ENCODE results near the gene CCT7. TPM values are rescaled to one million over a fixed set of nuclear protein-coding genes. Genes with fewer than 3 reads are reported as not detected.

Gene CCT7
- total and polyA plus RNA-seq, 10 of the 15 experiments (the other 5 are each of a cell fraction or from before 2014, with no cell fraction given): 206 to 598 (median 486) TPM

DNA sequence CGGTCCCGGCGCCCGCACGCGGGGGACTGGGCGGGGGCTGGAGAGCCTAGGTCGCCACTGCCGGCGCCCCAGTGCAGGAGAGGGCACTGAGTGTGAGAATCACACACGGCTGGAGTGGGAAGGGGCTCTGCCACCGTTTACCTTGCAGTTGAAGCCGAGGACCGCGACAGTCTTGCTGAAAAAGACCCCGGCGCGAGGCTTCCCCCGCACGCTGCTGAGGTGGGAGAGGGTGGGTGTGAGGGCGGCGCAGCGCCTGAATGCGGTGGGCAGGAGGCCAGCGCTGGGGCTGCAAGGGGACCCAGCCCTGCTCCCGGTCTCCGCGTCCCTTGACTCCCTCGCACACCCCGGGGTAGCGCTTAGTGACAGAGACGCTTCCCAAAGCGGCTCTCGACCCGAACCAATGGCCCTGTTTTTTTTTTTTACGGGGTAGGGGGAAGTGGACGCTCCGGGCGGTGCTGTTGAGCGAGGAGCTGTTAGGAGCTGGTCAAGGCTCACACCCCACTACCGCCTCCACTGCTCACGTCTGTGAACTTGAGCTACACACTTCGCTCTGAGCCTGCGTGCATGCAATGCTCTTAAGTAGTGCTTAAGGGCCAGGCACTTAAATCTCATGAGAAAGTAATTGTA lies 30.9 kb upstream of the CCT7 start:
- Histone ChIP-seq H3K27me3 (replicated peaks in 1 of 2; ENCODE audit: control insufficient read depth in 2 of 2, insufficient read depth in 2 of 2, low read length in 1 of 2) (peaks cover 0 to 3% of the 10 kb centered on the region in 2 experiments; a peak in 2 of 4 replicates), H4K20me1 (ENCODE audit: control insufficient read depth, insufficient read depth) (no peaks in the 10 kb centered on the region), H2AFZ (ENCODE audit: control insufficient read depth, low read depth, low read length) (no peak overlapping the region), H3K4me1 (ENCODE audit: control insufficient read depth, insufficient read depth, low read length) (no peaks in the 10 kb centered on the region), H3K36me3 (ENCODE audit: control insufficient read depth in 2 of 2, insufficient read depth in 2 of 2, low read length in 1 of 2) (no peaks in the 10 kb centered on the region; a peak in 1 of 4 replicates), H3K27ac (ENCODE audit: control insufficient read depth, insufficient read depth) (no peak overlapping the region), H3K79me2 (ENCODE audit: control insufficient read depth, insufficient read depth, low read length) (no peaks in the 10 kb centered on the region), H3K4me2 (ENCODE audit: control insufficient read depth, insufficient read depth) (no peak overlapping the region), H3K9me3 (replicated peaks; ENCODE audit: control insufficient read depth, insufficient read depth, low read length) (no peaks in the 10 kb centered on the region), H3K9ac (ENCODE audit: control insufficient read depth, insufficient read depth, low read length) (no peak overlapping the region), H3K4me3 (no peak overlapping the region)
- SMC1A ChIA-PET (ENCODE audit: uncharacterized antibody, unreplicated experiment): no interaction called here
- RAD21 ChIA-PET (ENCODE audit: unreplicated experiment): interaction anchor here (1.2 kb wide), 1 partner anchor 10 kb away, joined by 4 read pairs; no protein-coding TSS in a partner anchor
- CTCF ChIA-PET: no interaction called here
- ATAC-seq (no peak), DNase-seq (ENCODE audit: low read depth, low spot score) (no peak), FAIRE-seq (no peak)
- in situ Hi-C loops (cut with MboI): no loop called here
- intact Hi-C loops (cut with micrococcal nuclease; ENCODE audit: unreplicated experiment): no loop called here
- no TSS peak for BruUV-seq (replicated peaks)
- TF ChIP-seq JUNB (IDR thresholded peaks at IDR 0.05) (no peak), PML (IDR thresholded peaks at IDR 0.05; ENCODE audit: low read length) (no peak), MTA2 (IDR thresholded peaks at IDR 0.05; ENCODE audit: low read depth) (no peak), SIX5 (IDR thresholded peaks at IDR 0.05; ENCODE audit: low read depth, low read length, severe bottlenecking) (no peak), BRCA1 (IDR thresholded peaks at IDR 0.05; ENCODE audit: low read depth, low read length) (no peak), TAF1 (IDR thresholded peaks at IDR 0.05; ENCODE audit: borderline replicate concordance, low read depth, low read length) (no peak), KLF5 (IDR thresholded peaks at IDR 0.05; ENCODE audit: partially characterized antibody) (no peak), YBX1 (IDR thresholded peaks at IDR 0.05) (no peak), CHD2 (IDR thresholded peaks at IDR 0.05; ENCODE audit: borderline replicate concordance, low read depth, low read length) (no peak), IKZF1 (conservative IDR thresholded peaks at IDR 0.05) (no peak), SMAD5 (IDR thresholded peaks at IDR 0.05; ENCODE audit: low read depth) (no peak), EP300 (IDR thresholded peaks at IDR 0.05; ENCODE audit: borderline replicate concordance in 1 of 2, control insufficient read depth in 1 of 2, low read depth in 2 of 2, low read length in 2 of 2) (no peak), TBL1XR1 (IDR thresholded peaks at IDR 0.05; ENCODE audit: low read depth, low read length) (no peak)
- TF ChIP-seq, protein P1, sequence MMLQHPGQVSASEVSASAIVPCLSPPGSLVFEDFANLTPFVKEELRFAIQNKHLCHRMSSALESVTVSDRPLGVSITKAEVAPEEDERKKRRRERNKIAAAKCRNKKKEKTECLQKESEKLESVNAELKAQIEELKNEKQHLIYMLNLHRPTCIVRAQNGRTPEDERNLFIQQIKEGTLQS (IDR thresholded peaks at IDR 0.05; ENCODE audit: borderline replicate concordance, extremely low read depth, low read depth, low read length): no peak
- TF ChIP-seq, protein P2, sequence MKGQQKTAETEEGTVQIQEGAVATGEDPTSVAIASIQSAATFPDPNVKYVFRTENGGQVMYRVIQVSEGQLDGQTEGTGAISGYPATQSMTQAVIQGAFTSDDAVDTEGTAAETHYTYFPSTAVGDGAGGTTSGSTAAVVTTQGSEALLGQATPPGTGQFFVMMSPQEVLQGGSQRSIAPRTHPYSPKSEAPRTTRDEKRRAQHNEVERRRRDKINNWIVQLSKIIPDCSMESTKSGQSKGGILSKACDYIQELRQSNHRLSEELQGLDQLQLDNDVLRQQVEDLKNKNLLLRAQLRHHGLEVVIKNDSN (IDR thresholded peaks at IDR 0.05; ENCODE audit: borderline replicate concordance, extremely low read length, insufficient read depth, low read depth, low read length): no peak
- TF ChIP-seq, protein P3, sequence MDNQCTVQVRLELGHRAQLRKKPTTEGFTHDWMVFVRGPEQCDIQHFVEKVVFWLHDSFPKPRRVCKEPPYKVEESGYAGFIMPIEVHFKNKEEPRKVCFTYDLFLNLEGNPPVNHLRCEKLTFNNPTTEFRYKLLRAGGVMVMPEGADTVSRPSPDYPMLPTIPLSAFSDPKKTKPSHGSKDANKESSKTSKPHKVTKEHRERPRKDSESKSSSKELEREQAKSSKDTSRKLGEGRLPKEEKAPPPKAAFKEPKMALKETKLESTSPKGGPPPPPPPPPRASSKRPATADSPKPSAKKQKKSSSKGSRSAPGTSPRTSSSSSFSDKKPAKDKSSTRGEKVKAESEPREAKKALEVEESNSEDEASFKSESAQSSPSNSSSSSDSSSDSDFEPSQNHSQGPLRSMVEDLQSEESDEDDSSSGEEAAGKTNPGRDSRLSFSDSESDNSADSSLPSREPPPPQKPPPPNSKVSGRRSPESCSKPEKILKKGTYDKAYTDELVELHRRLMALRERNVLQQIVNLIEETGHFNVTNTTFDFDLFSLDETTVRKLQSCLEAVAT (IDR thresholded peaks at IDR 0.05): no peak
- WGBS (ENCODE audit: insufficient coverage, insufficient replicate concordance, low lambda C conversion rate, missing lambda C conversion rate): 19% methylated on average over 36 of the region's 44 CpGs
- POLR2A ChIA-PET: no interaction called here
